HL-60 (cell line): ENCODE measurements around the gene SLC34A1.

Experiments
- GABPA ChIP-seq: IDR thresholded peaks from 2 replicates; pipeline ENCODE4 v1.6.1; 2012; ENCODE audit warnings: low read depth
- POLR2AphosphoS5 ChIP-seq: IDR thresholded peaks from 2 replicates; pipeline ENCODE4 v1.6.1; 2012; ENCODE audit warnings: low read depth
- REST ChIP-seq: IDR thresholded peaks from 2 replicates; pipeline ENCODE4 v1.6.1; 2012; ENCODE audit warnings: low read depth; ENCODE audit not compliant: insufficient replicate concordance
- SPI1 ChIP-seq: IDR thresholded peaks from 2 replicates; pipeline ENCODE4 v1.6.1; 2012; ENCODE audit warnings: low read depth, mild to moderate bottlenecking, borderline replicate concordance
- TF ChIP-seq, protein P1 (sequence below): IDR thresholded peaks from one replicate; pipeline ENCODE4 v1.5.1; 2011; ENCODE audit warnings: low read length, control low read depth, inconsistent platforms; ENCODE audit not compliant: insufficient read depth

DNA sequence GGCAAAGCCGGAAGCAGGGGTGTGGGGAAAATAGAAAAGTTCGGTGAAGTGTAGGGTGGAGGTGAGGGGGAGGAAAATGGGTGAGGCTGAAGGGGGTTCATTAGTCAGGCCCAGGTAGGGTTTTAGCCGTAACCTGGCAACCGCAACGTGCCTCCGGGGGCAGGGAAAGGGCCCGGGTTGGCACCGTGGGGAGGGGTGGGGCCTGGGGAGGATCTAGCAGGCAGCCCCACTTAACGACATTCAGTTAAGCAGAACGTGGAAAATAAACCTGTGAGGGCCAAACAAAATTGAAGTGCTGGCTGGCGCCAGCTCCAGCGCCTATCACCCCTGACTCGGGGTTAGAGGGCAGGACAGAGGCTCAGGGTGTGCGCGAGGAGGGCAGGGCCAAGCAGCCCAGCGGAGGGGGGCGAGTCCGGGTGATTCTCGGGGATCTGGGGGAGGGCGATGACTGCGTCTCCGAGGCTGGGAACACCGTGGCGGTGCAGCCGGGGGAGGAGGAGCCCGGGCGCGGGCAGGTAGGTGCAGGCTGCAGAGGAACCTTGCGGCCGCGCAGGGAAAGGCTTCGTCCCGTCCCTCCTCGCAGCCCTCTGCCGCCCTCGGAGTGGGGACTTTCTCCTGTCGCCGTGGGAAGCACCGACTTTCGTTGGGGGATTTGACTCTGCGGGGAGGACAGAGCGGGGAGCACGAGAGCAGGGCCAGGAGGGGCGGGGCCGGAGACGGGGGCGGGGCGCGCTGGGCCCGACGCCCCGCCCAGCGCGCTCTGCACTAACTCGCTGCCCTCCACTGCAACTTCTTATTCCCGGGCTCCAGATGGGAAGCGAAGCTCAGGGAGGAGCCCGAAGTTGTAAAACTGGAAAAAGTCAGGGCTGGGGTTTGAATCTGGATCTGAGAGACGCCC lies 21.4 kb upstream of the SLC34A1 start:
- TF ChIP-seq, protein P1, sequence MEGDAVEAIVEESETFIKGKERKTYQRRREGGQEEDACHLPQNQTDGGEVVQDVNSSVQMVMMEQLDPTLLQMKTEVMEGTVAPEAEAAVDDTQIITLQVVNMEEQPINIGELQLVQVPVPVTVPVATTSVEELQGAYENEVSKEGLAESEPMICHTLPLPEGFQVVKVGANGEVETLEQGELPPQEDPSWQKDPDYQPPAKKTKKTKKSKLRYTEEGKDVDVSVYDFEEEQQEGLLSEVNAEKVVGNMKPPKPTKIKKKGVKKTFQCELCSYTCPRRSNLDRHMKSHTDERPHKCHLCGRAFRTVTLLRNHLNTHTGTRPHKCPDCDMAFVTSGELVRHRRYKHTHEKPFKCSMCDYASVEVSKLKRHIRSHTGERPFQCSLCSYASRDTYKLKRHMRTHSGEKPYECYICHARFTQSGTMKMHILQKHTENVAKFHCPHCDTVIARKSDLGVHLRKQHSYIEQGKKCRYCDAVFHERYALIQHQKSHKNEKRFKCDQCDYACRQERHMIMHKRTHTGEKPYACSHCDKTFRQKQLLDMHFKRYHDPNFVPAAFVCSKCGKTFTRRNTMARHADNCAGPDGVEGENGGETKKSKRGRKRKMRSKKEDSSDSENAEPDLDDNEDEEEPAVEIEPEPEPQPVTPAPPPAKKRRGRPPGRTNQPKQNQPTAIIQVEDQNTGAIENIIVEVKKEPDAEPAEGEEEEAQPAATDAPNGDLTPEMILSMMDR, result no peak
- TF ChIP-seq POLR2AphosphoS5 (no peak), REST (no peak), GABPA (no peak), SPI1 (no peak)
